Right cardiac atrium (tissue), 5 donors: ENCODE data around the gene SPDYE2. TPM values are rescaled to one million over a fixed set of nuclear protein-coding genes. Genes with fewer than 3 reads are reported as not detected.
"Not testable (repeated sequence)": the region's sequence is repeated elsewhere in the genome, so short reads cannot be mapped to it uniquely, and the experiment has no call there.

Experiments used
- ATAC-seq, 2 donors: fragments of 200-7000 bp; cut with Tn5 transposase; one replicate each; pipeline versions ENCODE4 v1.8.0 to v1.9.1; 2020; ENCODE audit warnings: moderate library complexity in 2 of 2, mild to moderate bottlenecking in 1 of 2
- DNase-seq, 3 donors: peaks; one replicate each; pipeline ENCODE4 v3.0.0-alpha.2; 2020
- H3K27ac ChIP-seq: one replicate; pipeline ENCODE4 v1.5.1; 2013; ENCODE audit warnings: mild to moderate bottlenecking, low read length, control low read depth, moderate library complexity
- H3K27me3 ChIP-seq: one replicate; pipeline ENCODE4 v1.6.1; 2013; ENCODE audit not compliant: control insufficient read depth, insufficient read depth
- H3K4me1 ChIP-seq: one replicate; pipeline ENCODE4 v1.6.1; 2013; ENCODE audit warnings: low read length; ENCODE audit not compliant: control insufficient read depth, insufficient read depth
- H3K4me3 ChIP-seq: one replicate; pipeline ENCODE4 v1.5.1; 2013; ENCODE audit warnings: low read length, control low read depth
- H3K9me3 ChIP-seq: one replicate; pipeline ENCODE4 v1.6.1; 2013; ENCODE audit warnings: low read length; ENCODE audit not compliant: control insufficient read depth
- WGBS: extraction: QIAGEN DNeasy Blood & Tissue Kit; methylation state at CpG from one replicate; pipeline ENCODE4 v1.1.7; 2013; 5-methylcytosine and 5-hydroxymethylcytosine counted together
- intact Hi-C, 4 donors: fragments of 100-400 bp; cut with DNase I; formaldehyde crosslinking; loops; one replicate each; pipeline versions ENCODE4 v1.11.0 to v1.14.0; 2022 to 2023
- polyA plus RNA-seq: library from polyadenylated mRNA; stranded (reverse); fragments of 200-250 nt; gene quantifications from one replicate; pipeline ENCODE4 v1.2.3, GENCODE V29; 2013
- total RNA-seq, 4 donors: library from RNA; stranded (reverse); fragmentation: NEBNext Ultra II Directional; extraction: Animal tissue kit (Norgen Biotek cat#: 25700); gene quantifications; one replicate each; pipeline ENCODE4 v1.2.1, GENCODE V29; 2021
- donor health status: healthy with polysubstance abuse.
- donor health status: DM: no; HTN: yes; CAD: no.
- donor health status: DM: no; HTN: no; CAD: no.
- donor health status: DM: no; HTN: yes; CAD: no; lungs with severe emphysema.
- donor health status: DM: yes; HTN: yes; CAD: no.

SPDYE2 gene
- total and polyA plus RNA-seq, 5 donors: 0.09 TPM; not detected in 4

GRCh38 chr7:102578486-102578885, 27.5 kb downstream of the SPDYE2 start:
- peak in 2 of 3 donors; percentile 16 to 22 for DNase-seq
- H3K4me1 ChIP-seq, H3K4me3 ChIP-seq, H3K27me3 ChIP-seq, H3K9me3 ChIP-seq, intact Hi-C loops, H3K27ac ChIP-seq: not testable (repeated sequence)
- ATAC-seq: peak; percentile 5 to 32
- WGBS: 76% methylated on average over 5 of the region's 5 CpGs

DNA sequence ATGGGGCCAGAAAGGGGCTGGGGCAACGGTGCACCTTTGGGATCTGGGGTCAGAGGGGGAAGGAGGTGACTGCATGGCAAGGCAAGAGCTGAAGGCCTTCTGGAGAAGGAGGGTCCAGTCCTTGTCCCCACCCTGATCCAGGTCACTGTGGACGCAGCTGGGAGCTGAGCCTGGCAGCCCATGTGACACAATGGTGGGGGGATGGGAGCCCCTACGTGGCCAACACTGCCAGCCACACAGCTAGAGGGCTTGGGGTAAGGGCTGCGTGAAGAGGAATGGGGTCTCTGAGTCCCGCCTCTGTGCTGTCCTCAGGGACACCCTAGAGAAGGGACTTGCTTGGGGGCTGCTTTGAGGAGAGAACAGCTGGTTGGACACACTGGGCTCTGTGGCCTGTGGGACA, 30.7 kb downstream of the SPDYE2 start:
- intact Hi-C loops, H3K27me3 ChIP-seq, H3K4me3 ChIP-seq, H3K27ac ChIP-seq, DNase-seq, ATAC-seq, H3K9me3 ChIP-seq, H3K4me1 ChIP-seq: not testable (repeated sequence)
- WGBS: no CpG with 5 or more reads among the region's 5 CpGs

DNA sequence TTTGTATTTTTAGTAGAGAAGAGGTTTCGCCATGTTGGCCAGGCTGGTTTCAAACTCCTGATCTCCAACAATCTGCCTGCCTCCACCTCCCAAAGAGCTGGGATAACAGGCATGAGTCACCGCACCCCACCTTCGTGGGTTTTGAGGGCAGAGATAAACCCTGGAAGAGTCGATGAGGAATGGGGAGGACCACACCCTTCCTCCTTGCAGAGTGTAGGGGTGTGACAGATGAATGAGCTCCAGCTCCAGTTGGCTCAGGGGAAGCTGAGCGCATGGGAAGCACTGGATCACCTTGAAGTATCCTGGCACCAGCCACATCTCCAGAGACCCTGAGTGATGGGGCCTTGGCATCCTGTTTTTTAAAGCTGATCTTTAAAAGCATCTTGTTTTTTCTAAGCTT, 32.5 kb downstream of the SPDYE2 start:
- WGBS: no CpG with 5 or more reads among the region's 5 CpGs
- intact Hi-C loops, H3K27ac ChIP-seq, H3K4me3 ChIP-seq, H3K9me3 ChIP-seq, H3K27me3 ChIP-seq, DNase-seq, H3K4me1 ChIP-seq: not testable (repeated sequence)
- peak in 1 of 2 donors; percentile 40 for ATAC-seq

- H3K9me3 ChIP-seq, H3K27ac ChIP-seq, H3K27me3 ChIP-seq, H3K4me3 ChIP-seq, intact Hi-C loops, H3K4me1 ChIP-seq, DNase-seq: not testable (repeated sequence)
- no CpG with 5 or more reads among the region's 9 CpGs for WGBS
- peak; percentile 38 to 69 for ATAC-seq
Measured at GRCh38 chr7:102589857-102590256, 38.8 kb downstream of the SPDYE2 start.

DNA sequence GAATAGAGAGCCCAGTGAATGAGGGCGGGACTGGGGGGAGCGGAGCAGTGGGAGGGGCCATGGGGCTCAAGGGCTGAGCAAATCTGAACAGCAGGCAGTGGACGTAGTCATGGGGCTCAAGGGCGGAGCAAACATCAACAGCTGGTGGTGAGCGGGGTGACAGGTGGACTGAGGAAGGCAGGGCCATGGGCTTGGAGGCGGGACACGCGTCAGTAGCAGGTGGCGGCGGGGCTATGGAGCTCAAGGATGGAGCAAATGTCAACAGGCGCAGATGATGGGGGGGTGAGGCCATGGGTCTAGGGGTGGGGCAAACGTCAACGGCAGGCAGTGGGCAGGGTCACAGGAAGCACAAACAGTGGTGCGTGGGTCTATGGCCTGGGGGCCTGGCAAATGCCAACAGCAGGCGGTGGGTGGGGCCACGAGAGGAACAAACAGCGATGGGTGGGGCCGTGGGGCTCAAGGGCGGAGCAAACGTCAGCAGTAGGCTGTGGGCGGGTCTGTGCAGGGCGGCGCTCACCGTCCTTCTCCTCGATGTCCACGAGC, 41.5 kb downstream of the SPDYE2 start:
- H3K4me3 ChIP-seq, H3K9me3 ChIP-seq, H3K4me1 ChIP-seq, H3K27ac ChIP-seq, intact Hi-C loops, H3K27me3 ChIP-seq: not testable (repeated sequence)
- ATAC-seq (peak; percentile 86 to 88), DNase-seq (peak; percentile 14 to 77 (median 57))
- WGBS: 30% methylated on average over 6 of the region's 26 CpGs

GRCh38 chr7:102593637-102594334, 42.8 kb downstream of the SPDYE2 start:
- DNase-seq, intact Hi-C loops, H3K4me3 ChIP-seq, H3K9me3 ChIP-seq, H3K27me3 ChIP-seq, H3K27ac ChIP-seq, H3K4me1 ChIP-seq: not testable (repeated sequence)
- ATAC-seq: peak; percentile 38 to 44
- WGBS: no CpG with 5 or more reads among the region's 68 CpGs

DNA sequence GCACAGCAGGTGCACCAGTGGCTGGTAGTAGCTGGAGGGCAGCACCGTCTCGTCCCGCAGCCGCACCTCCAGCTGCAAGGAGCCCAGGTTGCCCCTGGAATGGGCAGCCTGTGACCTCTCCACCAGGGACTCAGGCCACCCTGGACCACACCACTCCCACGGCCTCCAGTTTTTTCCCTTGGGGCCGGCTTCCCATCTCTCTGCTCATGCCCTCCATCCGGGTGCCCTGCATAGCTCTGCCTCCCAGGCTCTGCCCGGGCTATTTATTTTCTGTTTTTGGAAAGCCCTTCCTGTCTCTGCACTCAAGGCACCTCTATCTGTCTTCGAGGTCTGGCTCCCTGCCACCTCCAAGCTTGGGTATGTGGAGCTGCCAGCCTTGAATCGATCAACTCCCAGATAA, 45.0 kb downstream of the SPDYE2 start:
- H3K4me1 ChIP-seq, ATAC-seq, H3K27me3 ChIP-seq, intact Hi-C loops, H3K27ac ChIP-seq, H3K9me3 ChIP-seq, H3K4me3 ChIP-seq: not testable (repeated sequence)
- peak in 1 of 3 donors; percentile 60 for DNase-seq
- 72% methylated on average over 4 of the region's 10 CpGs for WGBS

- no CpG with 5 or more reads among the region's 9 CpGs for WGBS
- H3K4me1 ChIP-seq, H3K27me3 ChIP-seq, DNase-seq, H3K27ac ChIP-seq, H3K9me3 ChIP-seq, H3K4me3 ChIP-seq, intact Hi-C loops, ATAC-seq: not testable (repeated sequence)
Measured at GRCh38 chr7:102599699-102600098, 48.7 kb downstream of the SPDYE2 start.

DNA sequence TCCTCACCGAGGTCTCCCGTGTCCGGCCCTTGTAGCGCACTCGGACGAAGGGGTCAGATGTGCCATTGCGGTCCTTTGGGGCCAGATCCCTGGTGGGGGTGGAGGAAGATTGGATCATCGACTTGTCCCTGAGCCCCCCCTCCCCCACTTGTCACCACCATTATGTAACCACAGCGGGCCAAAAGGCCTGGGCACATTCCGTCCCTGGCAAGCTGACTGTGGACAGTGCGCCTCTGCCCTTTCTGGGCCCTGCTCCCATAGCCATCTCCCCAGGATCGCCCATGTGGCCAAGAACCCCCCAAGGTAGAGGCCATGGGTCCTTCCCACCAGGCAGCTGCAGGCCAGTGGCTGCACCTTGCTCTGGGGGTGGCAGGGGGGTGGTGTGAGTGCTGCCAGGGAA, 51.3 kb downstream of the SPDYE2 start:
- H3K4me3 ChIP-seq, intact Hi-C loops, ATAC-seq, H3K27ac ChIP-seq, H3K9me3 ChIP-seq, DNase-seq, H3K27me3 ChIP-seq, H3K4me1 ChIP-seq: not testable (repeated sequence)
- no CpG with 5 or more reads among the region's 12 CpGs for WGBS

GRCh38 chr7:102604431-102605145, 53.6 kb downstream of the SPDYE2 start:
- H3K4me3 ChIP-seq, H3K27me3 ChIP-seq, intact Hi-C loops, DNase-seq, H3K4me1 ChIP-seq, H3K27ac ChIP-seq, H3K9me3 ChIP-seq: not testable (repeated sequence)
- ATAC-seq: peak; percentile 68 to 84
- 25% methylated on average over 5 of the region's 19 CpGs for WGBS

- not testable (repeated sequence) for H3K4me1 ChIP-seq, H3K4me3 ChIP-seq, H3K9me3 ChIP-seq
Measured at GRCh38 chr7:102606848-102607247, 55.8 kb downstream of the SPDYE2 start.

More at GRCh38 chr7:102606848-102607247, 55.8 kb downstream of the SPDYE2 start:
- ATAC-seq, H3K27me3 ChIP-seq, DNase-seq, H3K27ac ChIP-seq, intact Hi-C loops: not testable (repeated sequence)
- no CpG with 5 or more reads among the region's 5 CpGs for WGBS
